GM12801 (cell line): Measurements from ENCODE around the gene PHF12.

Source experiments
- CTCF ChIP-seq: IDR thresholded peaks from one replicate; pipeline ENCODE4 v1.5.1; 2011; ENCODE audit warnings: control low read depth; ENCODE audit not compliant: insufficient read length; ENCODE audit errors: extremely low read depth

Gene PHF12

GRCh38 chr17:28896884-28897768 is 54.2 kb downstream of the PHF12 start, which contains the start of gene FLOT2:
FLOT2 (minus strand) TSS chr17:28897733; CDS start chr17:28897574, 159 bp downstream.
- no peak for TF ChIP-seq CTCF

- no peak for TF ChIP-seq CTCF
These were observed 54.8 kb downstream of the PHF12 start for GRCh38 chr17:28896491-28896883.

- TF ChIP-seq CTCF, result no peak
These were observed 55.4 kb downstream of the PHF12 start for GRCh38 chr17:28895794-28896447.

GRCh38 chr17:28892024-28892423 is 59.3 kb downstream of the PHF12 start:
- TF ChIP-seq CTCF, result no peak

- no peak for TF ChIP-seq CTCF
These were observed 60.1 kb downstream of the PHF12 start for GRCh38 chr17:28891201-28891600.

- TF ChIP-seq CTCF, result no peak
These were observed 61.3 kb downstream of the PHF12 start for GRCh38 chr17:28889996-28890395.

- TF ChIP-seq CTCF, result no peak
These were observed 62.5 kb downstream of the PHF12 start for GRCh38 chr17:28888832-28889231.
